HepG2 (cell line): Measurements from ENCODE around the gene ZBTB2. TPM values are rescaled to one million over a fixed set of nuclear protein-coding genes. Genes with fewer than 3 reads are reported as not detected.

Experiments used
- CREBL2 ChIP-seq: sonication (generic); formaldehyde crosslinking; IDR thresholded peaks from 2 replicates; pipeline ENCODE4 v1.8.1; 2023; ENCODE audit warnings: missing genetic modification reagents, mild to moderate bottlenecking, borderline replicate concordance
- DDIT3 ChIP-seq: sonication (generic); formaldehyde crosslinking; IDR thresholded peaks from 2 replicates; pipeline ENCODE4 v1.4.0; 2020; ENCODE audit warnings: mild to moderate bottlenecking, missing genetic modification reagents
- IKZF4 ChIP-seq: sonication (generic); formaldehyde crosslinking; IDR thresholded peaks from 2 replicates; pipeline ENCODE4 v1.5.1; 2020; ENCODE audit warnings: borderline replicate concordance, mild to moderate bottlenecking, low read depth, missing genetic modification reagents; ENCODE audit errors: not compliant biosample characterization
- KLF9 ChIP-seq: IDR thresholded peaks from 2 replicates; pipeline ENCODE4 v1.6.1; 2016; ENCODE audit warnings: low read depth
- MBD4 ChIP-seq: IDR thresholded peaks from 2 replicates; pipeline ENCODE4 v1.6.1; 2012; ENCODE audit warnings: low read length, inconsistent platforms, borderline replicate concordance
- MLX ChIP-seq: IDR thresholded peaks from 2 replicates; pipeline ENCODE4 v1.6.1; 2016
- NCOA5 ChIP-seq: sonication (generic); formaldehyde crosslinking; IDR thresholded peaks from 2 replicates; pipeline ENCODE4 v1.4.0; 2020; ENCODE audit warnings: missing genetic modification reagents
- NFE2 ChIP-seq: sonication (generic); formaldehyde crosslinking; IDR thresholded peaks from 2 replicates; pipeline ENCODE4 v1.4.0; 2020; ENCODE audit warnings: missing genetic modification reagents
- NFYB ChIP-seq: sonication (generic); formaldehyde crosslinking; IDR thresholded peaks from 2 replicates; pipeline ENCODE4 v1.4.0; 2020; ENCODE audit warnings: missing genetic modification reagents
- PAX8 ChIP-seq: sonication (generic); formaldehyde crosslinking; IDR thresholded peaks from 2 replicates; pipeline ENCODE4 v1.8.0; 2022; ENCODE audit warnings: mild to moderate bottlenecking, missing genetic modification reagents, borderline replicate concordance
- RARG ChIP-seq: sonication (generic); formaldehyde crosslinking; IDR thresholded peaks from 2 replicates; pipeline ENCODE4 v1.4.0; 2020; ENCODE audit warnings: low read depth, mild to moderate bottlenecking, missing genetic modification reagents
- SIN3A ChIP-seq: IDR thresholded peaks from 2 replicates; pipeline ENCODE4 v1.6.1; 2011; ENCODE audit warnings: low read depth, mild to moderate bottlenecking, control low read depth, low read length, borderline replicate concordance
- SKI ChIP-seq: fragments of 450-650 bp; IDR thresholded peaks from one replicate; pipeline ENCODE4 v1.6.1; 2018; ENCODE audit warnings: mild to moderate bottlenecking; ENCODE audit not compliant: partially characterized antibody
- TBX2 ChIP-seq: sonication (generic); formaldehyde crosslinking; IDR thresholded peaks from 2 replicates; pipeline ENCODE4 v1.5.0; 2020; ENCODE audit warnings: missing genetic modification reagents, mild to moderate bottlenecking, borderline replicate concordance
- TGIF2 ChIP-seq: IDR thresholded peaks from 2 replicates; pipeline ENCODE4 v1.6.1; 2016; ENCODE audit warnings: control low read depth, missing compliant biosample characterization
- ZBTB20 ChIP-seq: sonication (generic); formaldehyde crosslinking; IDR thresholded peaks from 2 replicates; pipeline ENCODE4 v1.8.1; 2023; ENCODE audit warnings: missing genetic modification reagents, low read depth, mild to moderate bottlenecking, borderline replicate concordance
- ZBTB25 ChIP-seq: IDR thresholded peaks from 2 replicates; pipeline ENCODE4 v1.6.1; 2018; ENCODE audit warnings: missing genetic modification reagents
- ZBTB7B ChIP-seq: sonication (generic); formaldehyde crosslinking; IDR thresholded peaks from 2 replicates; pipeline ENCODE4 v1.4.0; 2020; ENCODE audit warnings: missing genetic modification reagents
- ZFP36L2 ChIP-seq: sonication (generic); formaldehyde crosslinking; IDR thresholded peaks from 2 replicates; pipeline ENCODE4 v1.4.0; 2020; ENCODE audit warnings: missing genetic modification reagents
- ZNF296 ChIP-seq: sonication (generic); formaldehyde crosslinking; conservative IDR thresholded peaks from 2 replicates; pipeline ENCODE4 v1.5.0; 2020; ENCODE audit warnings: mild to moderate bottlenecking, missing genetic modification reagents
- ZNF337 ChIP-seq: sonication (generic); formaldehyde crosslinking; IDR thresholded peaks from 2 replicates; pipeline ENCODE4 v1.5.1; 2020; ENCODE audit warnings: missing genetic modification reagents, low read depth, mild to moderate bottlenecking, borderline replicate concordance
- ZNF33A ChIP-seq: sonication (generic); formaldehyde crosslinking; IDR thresholded peaks from 2 replicates; pipeline ENCODE4 v1.5.1; 2020; ENCODE audit warnings: missing genetic modification reagents, mild to moderate bottlenecking, moderate library complexity, borderline replicate concordance
- ZNF550 ChIP-seq: sonication (generic); formaldehyde crosslinking; IDR thresholded peaks from 2 replicates; pipeline ENCODE4 v1.4.0; 2020; ENCODE audit warnings: mild to moderate bottlenecking, missing genetic modification reagents, borderline replicate concordance
- ZNF589 ChIP-seq: sonication (generic); formaldehyde crosslinking; conservative IDR thresholded peaks from 2 replicates; pipeline ENCODE4 v1.8.0; 2022; ENCODE audit warnings: mild to moderate bottlenecking, moderate library complexity, missing genetic modification reagents
- ZNF775 ChIP-seq: sonication (generic); formaldehyde crosslinking; IDR thresholded peaks from 2 replicates; pipeline ENCODE4 v1.4.0; 2020; ENCODE audit warnings: missing genetic modification reagents, mild to moderate bottlenecking, moderate library complexity, borderline replicate concordance
- ZNF816 ChIP-seq: sonication (generic); formaldehyde crosslinking; IDR thresholded peaks from 2 replicates; pipeline ENCODE4 v1.8.0; 2022; ENCODE audit warnings: missing genetic modification reagents, mild to moderate bottlenecking, borderline replicate concordance
- polyA plus RNA-seq, 8 experiments: library from polyadenylated mRNA; depleted of rRNA in 3 of 8; stranded (reverse) in 7 of 8; unstranded in 1 of 8; fragments of >200 nt; fragmentation: Illumina TruSeq in 4 of 8; extraction: Trizol in 4 of 8; gene quantifications; 2 replicates each; pipeline versions ENCODE4 v1.2.1 to v1.2.3, GENCODE V29; 2011 to 2016; ENCODE audit warnings: low read depth in 4 of 8, missing spikeins in 1 of 8, mixed read lengths in 1 of 8; ENCODE audit not compliant: insufficient read depth in 1 of 8
- total RNA-seq, 5 experiments: library from RNA; depleted of rRNA; stranded (reverse); fragments of >200 nt; fragmentation: Illumina TruSeq; extraction: Trizol; gene quantifications; 2 replicates each; pipeline ENCODE4 v1.2.3, GENCODE V29; 2016; ENCODE audit warnings: low read depth in 1 of 5
- TF ChIP-seq, protein P1 (sequence below): sonication (generic); formaldehyde crosslinking; IDR thresholded peaks from 2 replicates; pipeline ENCODE4 v1.9.0; 2022; ENCODE audit warnings: low read depth, missing genetic modification reagents

Gene ZBTB2
- total and polyA plus RNA-seq, 2 of the 13 experiments (the other 11 are each of a cell fraction or from before 2014, with no cell fraction given): 15.4 to 22.8 TPM

GRCh38 chr6:151325075-151326050 is 66.0 kb downstream of the ZBTB2 start (continued):
- TF ChIP-seq ZNF296 (CRISPR knock-in tag): no peak
- no peak for TF ChIP-seq TGIF2
- no peak for TF ChIP-seq PAX8 (CRISPR knock-in tag)
- TF ChIP-seq KLF9 (CRISPR knock-in tag): no peak
- TF ChIP-seq SIN3A: no peak
- TF ChIP-seq ZFP36L2 (CRISPR knock-in tag): no peak
- TF ChIP-seq ZNF33A (CRISPR knock-in tag): no peak
- no peak for TF ChIP-seq NCOA5 (CRISPR knock-in tag)
- TF ChIP-seq, protein P1, sequence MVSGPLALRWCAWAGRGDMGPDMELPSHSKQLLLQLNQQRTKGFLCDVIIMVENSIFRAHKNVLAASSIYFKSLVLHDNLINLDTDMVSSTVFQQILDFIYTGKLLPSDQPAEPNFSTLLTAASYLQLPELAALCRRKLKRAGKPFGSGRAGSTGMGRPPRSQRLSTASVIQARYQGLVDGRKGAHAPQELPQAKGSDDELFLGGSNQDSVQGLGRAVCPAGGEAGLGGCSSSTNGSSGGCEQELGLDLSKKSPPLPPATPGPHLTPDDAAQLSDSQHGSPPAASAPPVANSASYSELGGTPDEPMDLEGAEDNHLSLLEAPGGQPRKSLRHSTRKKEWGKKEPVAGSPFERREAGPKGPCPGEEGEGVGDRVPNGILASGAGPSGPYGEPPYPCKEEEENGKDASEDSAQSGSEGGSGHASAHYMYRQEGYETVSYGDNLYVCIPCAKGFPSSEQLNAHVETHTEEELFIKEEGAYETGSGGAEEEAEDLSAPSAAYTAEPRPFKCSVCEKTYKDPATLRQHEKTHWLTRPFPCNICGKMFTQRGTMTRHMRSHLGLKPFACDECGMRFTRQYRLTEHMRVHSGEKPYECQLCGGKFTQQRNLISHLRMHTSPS (CRISPR knock-in tag): no peak
- TF ChIP-seq DDIT3 (CRISPR knock-in tag): no peak
- TF ChIP-seq ZBTB7B (CRISPR knock-in tag): peak; percentile 49; the same call in 1 of the 2 replicates
- TF ChIP-seq SKI: peak; percentile 34
- no peak for TF ChIP-seq ZBTB25 (CRISPR knock-in tag)
- TF ChIP-seq RARG (CRISPR knock-in tag): no peak
- 0 out of 2 replicates have a peak, but pooled peaks have one; percentile 58 for TF ChIP-seq CREBL2 (CRISPR knock-in tag)
- no peak for TF ChIP-seq ZBTB20 (CRISPR knock-in tag)
- no peak for TF ChIP-seq MBD4
- no peak for TF ChIP-seq ZNF589 (CRISPR knock-in tag)
- TF ChIP-seq ZNF816: no peak
- no peak for TF ChIP-seq IKZF4 (CRISPR knock-in tag)
- TF ChIP-seq MLX: no peak
- TF ChIP-seq ZNF775: no peak
- no peak for TF ChIP-seq NFE2
- no peak for TF ChIP-seq TBX2 (CRISPR knock-in tag)
- TF ChIP-seq NFYB (CRISPR knock-in tag): peak; percentile 45
- no peak for TF ChIP-seq ZNF550 (CRISPR knock-in tag)
- no peak for TF ChIP-seq ZNF337 (CRISPR knock-in tag)
